GM18511 (cell line): Measurements from ENCODE around the gene BHLHE41.

Experiments
- ATAC-seq: cut with Tn5 transposase; IDR thresholded peaks from one replicate; pipeline ENCODE4 v1.9.1; 2021; ENCODE audit warnings: mild to moderate bottlenecking, moderate library complexity; ENCODE audit not compliant: unreplicated experiment

The BHLHE41 gene

GRCh38 chr12:26135010-26135420 lies 10.2 kb upstream of the BHLHE41 start:
- ATAC-seq, result no peak

DNA sequence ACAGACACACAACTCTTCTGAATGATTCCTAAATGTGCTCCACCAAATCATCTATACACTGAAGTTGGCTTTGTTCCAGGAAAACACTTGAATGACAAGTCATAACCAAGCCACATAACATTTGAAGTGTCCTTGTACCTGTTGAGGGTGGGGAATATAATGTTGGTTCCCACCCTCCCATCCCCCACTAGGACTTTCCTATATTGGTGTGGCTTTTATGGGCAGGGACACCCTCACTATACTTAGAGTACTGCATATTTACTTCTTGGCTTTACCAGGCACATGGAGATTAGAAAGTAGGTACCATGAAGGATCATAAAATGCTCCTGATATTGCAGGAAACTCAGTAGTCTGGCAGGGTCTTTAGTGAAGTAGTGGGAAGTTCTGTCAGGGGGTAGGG lies 9.7 kb upstream of the BHLHE41 start:
- no peak for ATAC-seq

DNA sequence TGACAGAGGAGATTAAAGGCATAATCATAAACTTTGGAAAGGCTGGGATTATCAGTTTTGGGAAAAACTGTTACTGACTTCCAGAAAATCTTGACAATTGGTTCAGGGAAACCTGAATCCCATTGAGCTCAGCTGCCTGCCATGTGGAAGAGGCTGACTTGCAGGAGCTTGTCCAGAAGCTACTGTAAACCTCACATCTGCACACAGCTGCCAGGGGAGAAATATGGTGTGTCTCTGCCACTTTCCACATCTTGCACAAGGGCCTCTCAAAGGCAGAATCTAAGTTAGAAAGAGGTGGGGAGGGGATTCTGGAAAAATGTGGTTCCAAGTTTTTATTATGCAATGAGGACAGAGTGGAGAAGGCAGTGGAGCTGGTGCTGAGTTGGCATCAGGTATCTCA lies 8.7 kb upstream of the BHLHE41 start:
- ATAC-seq, result no peak

- ATAC-seq, result no peak
Observed at GRCh38 chr12:26132866-26133265, 8.0 kb upstream of the BHLHE41 start.

DNA sequence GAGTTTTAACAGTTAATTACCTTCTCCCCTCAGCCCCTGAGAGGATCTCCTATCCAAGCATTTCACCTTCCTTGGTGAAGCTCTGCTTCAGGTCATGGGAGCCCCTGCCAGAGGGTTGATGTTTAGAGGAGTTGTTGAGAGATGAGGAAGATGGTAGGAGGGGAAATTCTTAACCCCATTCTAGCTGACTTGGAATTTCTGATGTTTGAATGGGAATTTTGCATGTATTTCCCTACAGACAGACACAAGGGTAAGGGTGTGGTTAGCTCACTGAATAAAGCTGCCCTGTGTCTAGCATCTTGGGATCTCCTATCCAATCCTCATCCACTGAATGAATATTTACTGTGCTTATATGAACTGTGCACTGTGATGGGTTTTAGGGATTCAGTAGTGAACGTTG lies 7.1 kb upstream of the BHLHE41 start:
- ATAC-seq, result no peak

GRCh38 chr12:26130728-26131127 lies 5.9 kb upstream of the BHLHE41 start:
- ATAC-seq, result no peak

DNA sequence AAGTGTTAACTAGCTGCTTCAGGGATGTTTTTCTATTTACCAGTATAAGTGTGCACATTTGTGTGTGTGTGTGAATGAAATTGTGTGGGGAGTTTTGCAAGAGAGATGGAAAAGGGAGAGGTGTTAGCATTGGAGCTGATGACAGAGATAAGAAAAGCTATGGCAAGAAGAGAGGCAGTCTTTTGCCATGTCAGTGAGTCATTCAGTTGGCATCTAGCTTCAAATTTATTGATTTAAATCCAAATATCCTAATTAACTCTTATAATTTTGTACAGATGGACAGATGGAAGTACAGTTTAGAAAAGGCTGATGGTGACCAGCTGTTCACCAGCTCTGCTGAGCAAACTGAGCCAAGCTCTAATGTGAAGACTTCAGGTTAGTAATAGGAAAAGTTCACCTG lies 3.3 kb upstream of the BHLHE41 start:
- no peak for ATAC-seq

GRCh38 chr12:26127404-26127803 lies 2.6 kb upstream of the BHLHE41 start:
- ATAC-seq, result no peak

DNA sequence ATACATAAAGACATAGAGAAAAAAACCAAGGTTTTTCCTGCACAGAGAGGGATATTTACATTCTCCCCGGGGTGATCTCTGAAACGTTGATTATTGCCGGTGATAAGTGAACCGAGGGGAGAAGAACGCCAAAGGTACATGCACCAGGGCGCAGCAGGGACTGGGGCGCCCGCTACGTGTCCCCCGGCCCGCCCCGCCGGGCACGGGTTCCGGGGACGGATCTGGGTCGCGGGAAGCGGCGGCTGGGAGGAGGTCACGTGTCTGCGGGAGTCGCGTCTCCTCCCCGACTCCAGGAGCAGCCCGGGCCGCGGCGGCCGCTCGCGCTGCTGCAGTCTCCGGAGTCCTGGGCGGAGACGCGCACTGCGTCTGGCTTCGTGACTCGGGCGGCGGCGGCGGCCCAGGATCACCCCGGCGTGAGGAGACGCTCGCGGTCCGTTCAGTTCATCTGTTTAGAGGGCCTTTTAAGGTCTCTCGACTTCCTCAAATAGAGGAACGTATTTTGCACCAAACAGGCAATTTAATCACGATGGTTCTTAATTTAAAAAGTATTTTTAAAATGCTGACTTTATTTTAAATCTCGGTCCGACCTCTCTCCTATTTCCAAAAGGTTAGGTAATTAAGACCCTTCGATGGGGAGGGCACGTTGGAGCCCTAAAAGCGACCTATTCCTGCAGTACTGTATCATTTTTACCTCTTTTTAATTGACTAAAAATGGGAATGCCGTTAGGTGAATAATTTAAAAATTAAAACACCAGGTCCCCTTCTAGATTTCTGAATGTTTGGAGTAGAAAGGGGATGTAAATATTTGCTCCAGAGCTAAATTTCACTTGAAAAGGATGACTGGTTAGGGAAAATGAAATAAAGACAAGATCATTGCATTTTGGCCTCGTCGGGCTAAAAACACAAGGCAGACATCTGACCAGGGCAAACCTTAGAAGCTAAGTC lies 1.8 kb upstream of the BHLHE41 start:
- peak; percentile 44 for ATAC-seq

- peak; percentile 43 for ATAC-seq
Observed at GRCh38 chr12:26125400-26126339, 833 bp upstream of the BHLHE41 start.

GRCh38 chr12:26123482-26123980 lies 1.3 kb downstream of the BHLHE41 start:
- ATAC-seq, result no peak

- peak; percentile 20 for ATAC-seq
Observed at GRCh38 chr12:26122681-26123481, 2.0 kb downstream of the BHLHE41 start.

- peak; percentile 20 for ATAC-seq
Observed at GRCh38 chr12:26122061-26122680, 2.7 kb downstream of the BHLHE41 start.

- no peak for ATAC-seq
Observed at GRCh38 chr12:26121323-26122060, 3.3 kb downstream of the BHLHE41 start.

GRCh38 chr12:26120561-26121274 lies 4.1 kb downstream of the BHLHE41 start:
- ATAC-seq, result no peak

GRCh38 chr12:26119391-26119989 lies 5.3 kb downstream of the BHLHE41 start:
- ATAC-seq, result no peak

DNA sequence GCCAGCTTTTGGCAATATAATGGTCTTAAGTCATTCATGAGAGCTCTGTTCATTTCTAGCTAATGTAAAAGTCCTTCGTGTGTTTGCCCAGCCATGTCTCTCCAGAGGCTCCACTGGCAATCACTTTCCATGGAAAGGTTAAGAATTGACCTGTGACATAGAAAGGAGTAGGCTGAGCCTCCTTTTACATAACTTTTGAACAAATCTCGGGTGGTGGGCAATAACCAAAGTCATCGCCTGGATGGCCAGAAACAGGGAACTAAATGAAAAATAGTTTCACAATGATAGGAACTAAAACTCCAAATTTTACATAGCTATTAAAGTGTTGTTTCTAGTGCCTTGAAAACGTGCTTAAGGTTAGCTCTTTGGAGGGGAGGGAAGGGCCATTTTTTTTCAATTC lies 6.5 kb downstream of the BHLHE41 start:
- no peak for ATAC-seq
